HG03097 (cell line): ENCODE measurements around the gene GALNT9.
"Not testable (repeated sequence)": the region's sequence is repeated elsewhere in the genome, so short reads cannot be mapped to it uniquely, and the experiment has no call there.

ENCODE experiments used
- ATAC-seq: cut with Tn5 transposase; IDR thresholded peaks from one replicate; pipeline ENCODE4 v1.9.1; 2021; ENCODE audit not compliant: unreplicated experiment, low FRiP score

The GALNT9 gene

GRCh38 chr12:132314516-132315233 lies 14.7 kb downstream of the GALNT9 start:
- ATAC-seq, result no peak

- no peak for ATAC-seq
These were observed 15.4 kb downstream of the GALNT9 start for GRCh38 chr12:132314035-132314434.

- no peak for ATAC-seq
These were observed 16.2 kb downstream of the GALNT9 start for GRCh38 chr12:132313182-132313581.

- ATAC-seq, result no peak
These were observed 16.9 kb downstream of the GALNT9 start for GRCh38 chr12:132312516-132312915.

GRCh38 chr12:132311201-132311915 lies 18.0 kb downstream of the GALNT9 start:
- ATAC-seq, result no peak

GRCh38 chr12:132310181-132311040 lies 19.0 kb downstream of the GALNT9 start:
- ATAC-seq, result no peak

GRCh38 chr12:132309596-132310086 lies 19.7 kb downstream of the GALNT9 start:
- ATAC-seq, result no peak

GRCh38 chr12:132308853-132309595 lies 20.4 kb downstream of the GALNT9 start:
- ATAC-seq, result no peak

GRCh38 chr12:132307976-132308852 lies 21.2 kb downstream of the GALNT9 start:
- ATAC-seq, result no peak

GRCh38 chr12:132306885-132307191 lies 22.6 kb downstream of the GALNT9 start:
- no peak for ATAC-seq

- no peak for ATAC-seq
These were observed 23.2 kb downstream of the GALNT9 start for GRCh38 chr12:132305991-132306884.

- ATAC-seq, result no peak
These were observed 23.8 kb downstream of the GALNT9 start for GRCh38 chr12:132305560-132305966.

GRCh38 chr12:132304866-132305265 lies 24.5 kb downstream of the GALNT9 start:
- ATAC-seq, result not testable (repeated sequence)

- not testable (repeated sequence) for ATAC-seq
These were observed 25.5 kb downstream of the GALNT9 start for GRCh38 chr12:132303853-132304373.

GRCh38 chr12:132302466-132303358 lies 26.7 kb downstream of the GALNT9 start:
- ATAC-seq, result no peak

GRCh38 chr12:132300789-132301722 lies 28.3 kb downstream of the GALNT9 start:
- no peak for ATAC-seq
